BE2C (cell line): ENCODE data around the gene ITPRIPL1.

Source experiments
- DNase-seq: peaks from one replicate; pipeline ENCODE4 v3.0.0-alpha.2; 2020
- H3K27me3 ChIP-seq: fragments of 250-450 bp; sonication (Bioruptor Pico); 2 replicates; pipeline ENCODE4 v1.5.1; 2020; ENCODE audit warnings: mild to moderate bottlenecking
- H3K36me3 ChIP-seq: fragments of 250-450 bp; sonication (Bioruptor Pico); 2 replicates; pipeline ENCODE4 v1.5.1; 2020; ENCODE audit warnings: mild to moderate bottlenecking
- H3K4me1 ChIP-seq: fragments of 250-450 bp; sonication (Bioruptor Pico); 2 replicates; pipeline ENCODE4 v1.5.1; 2020
- H3K4me3 ChIP-seq: 2 replicates; pipeline ENCODE4 v1.5.1; 2011; ENCODE audit warnings: low read depth, low read length
- H3K9me3 ChIP-seq: fragments of 250-450 bp; sonication (Bioruptor Pico); 2 replicates; pipeline ENCODE4 v1.5.1; 2020
- TF ChIP-seq, protein P1 (sequence below): IDR thresholded peaks from 2 replicates; pipeline ENCODE4 v1.5.1; 2012; ENCODE audit warnings: mild to moderate bottlenecking, low read depth, low read length

The ITPRIPL1 gene

GRCh38 chr2:96326990-96327820 is 2.1 kb downstream of the ITPRIPL1 start:
- Histone ChIP-seq H3K36me3 (peaks cover 8% of the 10 kb centered on the region; the same call in 1 of the 2 replicates), H3K27me3 (no peaks in the 10 kb centered on the region), H3K4me3 (no peak overlapping the region), H3K4me1 (no peaks in the 10 kb centered on the region), H3K9me3 (no peaks in the 10 kb centered on the region)
- TF ChIP-seq, protein P1, sequence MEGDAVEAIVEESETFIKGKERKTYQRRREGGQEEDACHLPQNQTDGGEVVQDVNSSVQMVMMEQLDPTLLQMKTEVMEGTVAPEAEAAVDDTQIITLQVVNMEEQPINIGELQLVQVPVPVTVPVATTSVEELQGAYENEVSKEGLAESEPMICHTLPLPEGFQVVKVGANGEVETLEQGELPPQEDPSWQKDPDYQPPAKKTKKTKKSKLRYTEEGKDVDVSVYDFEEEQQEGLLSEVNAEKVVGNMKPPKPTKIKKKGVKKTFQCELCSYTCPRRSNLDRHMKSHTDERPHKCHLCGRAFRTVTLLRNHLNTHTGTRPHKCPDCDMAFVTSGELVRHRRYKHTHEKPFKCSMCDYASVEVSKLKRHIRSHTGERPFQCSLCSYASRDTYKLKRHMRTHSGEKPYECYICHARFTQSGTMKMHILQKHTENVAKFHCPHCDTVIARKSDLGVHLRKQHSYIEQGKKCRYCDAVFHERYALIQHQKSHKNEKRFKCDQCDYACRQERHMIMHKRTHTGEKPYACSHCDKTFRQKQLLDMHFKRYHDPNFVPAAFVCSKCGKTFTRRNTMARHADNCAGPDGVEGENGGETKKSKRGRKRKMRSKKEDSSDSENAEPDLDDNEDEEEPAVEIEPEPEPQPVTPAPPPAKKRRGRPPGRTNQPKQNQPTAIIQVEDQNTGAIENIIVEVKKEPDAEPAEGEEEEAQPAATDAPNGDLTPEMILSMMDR = no peak
- DNase-seq = no peak

- Histone ChIP-seq H3K4me3 (no peak overlapping the region), H3K9me3 (no peaks in the 10 kb centered on the region), H3K36me3 (peaks cover 8% of the 10 kb centered on the region; the same call in 1 of the 2 replicates), H3K4me1 (no peaks in the 10 kb centered on the region), H3K27me3 (no peaks in the 10 kb centered on the region)
- DNase-seq = no peak
- TF ChIP-seq, protein P1 = no peak
Observed at GRCh38 chr2:96329456-96329855, 4.3 kb downstream of the ITPRIPL1 start.

DNA sequence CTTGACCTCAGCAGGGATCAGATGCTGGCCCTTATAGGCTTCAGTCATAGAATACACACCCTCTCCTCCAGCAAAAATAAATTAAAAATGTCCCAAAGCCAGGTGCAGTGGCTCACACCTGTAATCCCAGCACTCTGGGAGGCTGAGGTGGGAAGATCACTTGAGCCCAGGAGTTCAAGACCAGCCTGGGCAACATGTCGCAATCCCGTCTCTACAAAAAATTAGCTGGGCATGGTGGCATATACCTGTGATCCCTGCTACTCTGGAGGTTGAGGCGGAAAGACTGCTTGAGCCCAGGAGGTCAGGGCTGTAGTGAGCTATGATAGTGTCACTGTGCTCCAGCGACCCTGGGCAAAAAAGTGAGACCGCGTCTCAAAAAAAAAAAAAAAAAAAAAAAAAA is 4.8 kb downstream of the ITPRIPL1 start:
- no peaks in the 10 kb centered on the region for H3K9me3 ChIP-seq
- no peaks in the 10 kb centered on the region for H3K27me3 ChIP-seq
- TF ChIP-seq, protein P1 = no peak
- no peak for DNase-seq
- no peaks in the 10 kb centered on the region for H3K4me1 ChIP-seq
- no peak overlapping the region for H3K4me3 ChIP-seq
- H3K36me3 ChIP-seq = peaks cover 8% of the 10 kb centered on the region; the same call in 1 of the 2 replicates

DNA sequence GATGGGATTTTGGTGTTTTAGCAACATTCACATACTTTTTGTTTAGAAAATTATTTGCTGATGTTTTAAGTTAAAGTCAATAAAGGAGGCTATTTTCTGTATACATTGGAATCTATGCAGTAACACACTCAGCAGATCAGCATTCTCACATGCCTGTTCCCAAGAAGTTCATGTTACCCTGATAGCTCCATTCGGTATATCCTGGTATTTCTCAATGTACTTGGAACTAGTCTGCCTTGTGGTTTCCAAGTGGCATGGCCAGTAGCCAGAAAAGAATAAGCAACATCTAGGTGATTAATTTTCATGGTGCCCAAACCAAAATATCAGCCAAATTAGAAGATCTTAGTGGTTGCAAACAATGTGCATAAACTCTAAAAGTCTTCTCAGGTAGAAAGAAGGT is 5.3 kb downstream of the ITPRIPL1 start:
- Histone ChIP-seq H3K4me3 (no peak overlapping the region), H3K9me3 (no peaks in the 10 kb centered on the region), H3K27me3 (no peaks in the 10 kb centered on the region), H3K4me1 (no peaks in the 10 kb centered on the region), H3K36me3 (peaks cover 8% of the 10 kb centered on the region; the same call in 1 of the 2 replicates)
- DNase-seq = no peak
- TF ChIP-seq, protein P1 = no peak

- Histone ChIP-seq H3K4me1 (no peaks in the 10 kb centered on the region), H3K27me3 (no peaks in the 10 kb centered on the region), H3K36me3 (no peaks in the 10 kb centered on the region), H3K9me3 (no peaks in the 10 kb centered on the region), H3K4me3 (no peak overlapping the region)
- TF ChIP-seq, protein P1 = no peak
- no peak for DNase-seq
Observed at GRCh38 chr2:96333708-96334107, 8.6 kb downstream of the ITPRIPL1 start.

DNA sequence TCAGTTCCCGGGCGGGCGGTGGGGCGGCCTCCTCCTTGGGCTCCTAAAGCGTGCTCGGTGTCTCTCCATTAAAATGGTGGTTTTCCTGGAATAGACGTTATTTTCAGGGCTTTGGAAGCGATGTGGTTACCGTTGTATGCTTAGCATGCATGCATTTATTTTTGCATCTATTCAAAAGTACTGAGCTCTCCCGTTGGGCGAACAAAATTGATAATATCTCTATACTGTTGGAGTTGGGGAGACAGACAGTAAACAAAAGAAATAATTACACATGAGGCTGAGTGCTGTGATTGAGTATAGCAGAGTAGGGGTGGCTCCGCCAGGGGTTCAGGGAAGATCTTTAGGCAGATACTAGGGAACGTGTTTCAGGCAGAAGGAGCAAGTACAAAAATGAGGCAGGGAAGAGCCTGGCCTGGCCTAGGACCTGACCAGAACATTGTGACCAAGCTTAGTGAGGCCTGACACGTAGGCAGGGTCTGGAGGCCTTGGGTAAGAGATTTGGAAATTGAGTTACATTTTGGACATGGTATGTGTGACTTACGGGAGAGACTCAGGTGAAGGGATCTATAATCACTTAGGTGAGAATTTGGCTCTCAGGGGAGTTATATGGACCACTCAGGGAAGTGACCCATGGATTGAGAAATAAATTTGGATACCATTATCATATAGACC is 11.1 kb downstream of the ITPRIPL1 start:
- no peaks in the 10 kb centered on the region for H3K9me3 ChIP-seq
- no peaks in the 10 kb centered on the region for H3K27me3 ChIP-seq
- no peaks in the 10 kb centered on the region for H3K36me3 ChIP-seq
- peak overlapping the region; percentile 80 for H3K4me3 ChIP-seq
- no peaks in the 10 kb centered on the region for H3K4me1 ChIP-seq
- TF ChIP-seq, protein P1 = no peak
- DNase-seq = no peak
